Fibroblast of skin of left biceps (primary cell): ENCODE measurements around the gene KDM4E.
"Not testable (repeated sequence)": the region's sequence is repeated elsewhere in the genome, so short reads cannot be mapped to it uniquely, and the experiment has no call there.

Source experiments
- DNase-seq, 2 experiments: peaks; one replicate each; pipeline ENCODE4 v3.0.0-alpha.2; 2013; ENCODE audit warnings: low read depth in 2 of 2

KDM4E gene

DNA sequence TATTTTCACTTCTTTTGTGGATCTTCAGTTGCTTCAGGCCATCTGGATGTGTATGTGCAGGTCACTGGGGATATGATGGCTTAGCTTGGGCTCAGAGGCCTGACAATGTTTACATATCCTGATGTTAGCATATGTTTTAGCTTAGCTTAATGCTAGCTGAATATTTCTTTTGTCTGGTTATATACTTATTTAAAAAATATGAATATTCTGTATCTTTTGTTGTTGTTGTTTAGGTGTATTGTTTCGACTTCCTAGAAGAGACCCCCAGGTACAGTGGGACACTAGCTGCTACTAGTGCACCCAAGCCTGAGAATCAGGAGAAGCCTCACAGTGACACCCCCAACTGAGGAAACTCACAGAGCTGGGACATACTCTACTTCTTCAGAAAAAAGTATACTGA, at the start of gene KDM4E:
KDM4E (plus strand) TSS at position 301 of the 400 bp plus-strand sequence. CDS start 300 bp downstream, outside the sequence.
- DNase-seq = no peak

DNA sequence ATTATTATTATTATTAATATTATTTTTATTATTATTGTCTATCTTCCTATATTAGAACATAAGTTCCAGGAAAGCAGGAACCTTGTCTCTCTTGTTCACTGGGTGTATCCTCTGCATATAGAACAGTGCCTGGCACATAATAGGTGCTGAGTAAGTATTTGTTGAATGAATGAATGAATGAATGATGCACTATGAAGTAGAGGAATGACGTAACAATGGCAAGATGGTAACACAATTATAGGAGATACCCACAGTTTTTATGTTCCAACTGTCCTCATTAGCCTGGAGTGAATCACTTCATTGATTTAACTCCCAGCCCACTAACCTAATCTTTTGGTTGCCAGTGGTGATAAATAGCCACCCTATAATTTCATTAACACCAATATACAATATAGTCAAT, 49.5 kb upstream of the KDM4E start:
- DNase-seq = no peak

GRCh38 chr11:94987378-94987777, 37.7 kb upstream of the KDM4E start:
- DNase-seq = no peak

GRCh38 chr11:94988748-94989147, 36.3 kb upstream of the KDM4E start:
- no peak for DNase-seq

DNA sequence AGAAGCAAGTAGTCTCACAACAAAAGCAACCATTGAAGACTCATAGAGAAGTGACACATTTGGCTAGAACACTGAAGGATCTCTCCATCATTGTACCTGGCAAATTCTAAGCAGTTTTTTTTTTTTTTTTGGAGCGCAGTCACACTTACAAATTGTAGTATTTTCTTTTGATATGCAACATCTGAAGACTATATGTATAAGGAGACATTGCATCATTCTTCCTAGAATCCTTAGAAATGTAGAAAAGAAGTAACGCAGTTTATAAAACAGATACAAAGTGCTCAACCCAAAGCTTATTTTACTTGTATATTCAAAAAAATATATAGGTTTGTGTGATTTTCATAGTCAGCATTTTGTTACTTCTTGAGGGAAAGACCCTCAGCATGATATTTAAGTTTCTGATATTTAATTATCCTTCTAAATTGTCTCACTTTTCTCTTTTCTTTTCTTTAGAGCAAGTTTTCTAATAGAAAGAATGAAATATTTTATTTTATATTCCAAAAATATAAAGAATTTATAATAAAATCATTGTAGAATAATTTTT, 31.6 kb upstream of the KDM4E start:
- DNase-seq = no peak

DNA sequence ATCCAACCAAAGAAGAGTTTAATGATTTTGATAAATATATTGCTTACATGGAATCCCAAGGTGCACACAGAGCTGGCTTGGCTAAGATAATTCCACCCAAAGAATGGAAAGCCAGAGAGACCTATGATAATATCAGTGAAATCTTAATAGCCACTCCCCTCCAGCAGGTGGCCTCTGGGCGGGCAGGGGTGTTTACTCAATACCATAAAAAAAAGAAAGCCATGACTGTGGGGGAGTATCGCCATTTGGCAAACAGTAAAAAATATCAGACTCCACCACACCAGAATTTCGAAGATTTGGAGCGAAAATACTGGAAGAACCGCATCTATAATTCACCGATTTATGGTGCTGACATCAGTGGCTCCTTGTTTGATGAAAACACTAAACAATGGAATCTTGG, 27.6 kb upstream of the KDM4E start:
- DNase-seq = no peak

DNA sequence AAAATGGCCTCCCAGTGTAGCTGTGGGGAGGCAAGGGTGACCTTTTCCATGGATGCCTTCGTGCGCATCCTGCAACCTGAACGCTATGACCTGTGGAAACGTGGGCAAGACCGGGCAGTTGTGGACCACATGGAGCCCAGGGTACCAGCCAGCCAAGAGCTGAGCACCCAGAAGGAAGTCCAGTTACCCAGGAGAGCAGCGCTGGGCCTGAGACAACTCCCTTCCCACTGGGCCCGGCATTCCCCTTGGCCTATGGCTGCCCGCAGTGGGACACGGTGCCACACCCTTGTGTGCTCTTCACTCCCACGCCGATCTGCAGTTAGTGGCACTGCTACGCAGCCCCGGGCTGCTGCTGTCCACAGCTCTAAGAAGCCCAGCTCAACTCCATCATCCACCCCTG, 26.8 kb upstream of the KDM4E start:
- no peak for DNase-seq

GRCh38 chr11:95003716-95004115, 21.3 kb upstream of the KDM4E start:
- no peak for DNase-seq

DNA sequence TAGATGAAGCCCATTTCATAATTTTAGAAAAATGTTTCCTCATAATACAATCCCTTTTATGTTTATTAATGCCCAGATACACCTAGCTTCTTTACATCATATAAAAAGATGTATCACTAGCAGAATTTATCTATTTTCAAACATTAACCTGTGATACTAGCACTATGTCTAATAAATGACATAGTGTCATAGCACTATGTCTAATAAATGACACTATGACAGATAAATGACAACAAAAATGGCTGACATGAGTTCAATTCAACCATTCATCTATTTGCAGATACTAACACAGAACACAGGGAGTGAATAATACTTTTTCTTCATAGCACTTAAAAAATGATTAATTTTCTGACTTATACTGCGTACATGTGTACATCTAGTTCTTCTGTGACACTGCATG, 19.4 kb upstream of the KDM4E start:
- DNase-seq = no peak

DNA sequence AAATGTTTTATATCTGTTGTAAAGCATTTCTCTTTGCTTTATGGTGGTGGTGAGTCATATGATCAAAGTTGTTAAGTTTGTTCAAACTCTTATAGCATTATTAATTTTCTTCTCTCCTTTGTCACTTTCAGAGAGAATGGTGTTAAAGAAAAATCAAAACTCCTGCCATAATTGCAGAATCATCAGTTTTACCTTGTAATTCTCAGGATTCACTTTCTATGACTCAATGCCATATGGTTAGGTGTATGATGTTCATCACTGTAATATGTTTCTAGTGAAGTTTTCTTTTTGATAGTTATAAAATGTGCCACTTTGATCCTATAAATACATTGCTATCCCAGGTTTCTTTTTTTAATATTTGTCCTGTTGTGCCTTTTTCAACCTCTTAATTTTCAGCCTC, 13.7 kb upstream of the KDM4E start:
- DNase-seq = no peak

GRCh38 chr11:95014184-95014821, 10.8 kb upstream of the KDM4E start:
- DNase-seq = no peak

DNA sequence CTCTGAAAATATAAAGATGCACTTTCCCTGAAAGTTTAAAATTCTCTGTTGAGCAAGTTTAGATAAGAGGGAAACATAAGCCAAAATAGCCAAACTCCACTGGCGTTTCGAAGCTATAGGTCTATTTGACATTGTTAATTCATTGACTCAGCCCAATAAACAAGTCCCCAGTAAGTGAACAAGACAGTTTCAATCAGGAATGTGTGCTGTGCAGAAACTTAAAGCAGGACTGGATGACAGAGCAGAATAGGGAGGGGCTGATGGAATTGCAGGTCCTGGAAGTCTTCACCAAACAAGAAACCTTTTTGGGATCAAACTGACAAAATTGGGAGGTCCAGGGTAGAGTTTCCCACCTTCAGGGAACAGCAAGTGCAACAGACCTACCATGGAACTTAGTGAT, 8.9 kb upstream of the KDM4E start:
- no peak for DNase-seq

GRCh38 chr11:95021468-95021867, 3.6 kb upstream of the KDM4E start:
- not testable (repeated sequence) for DNase-seq

- DNase-seq = not testable (repeated sequence)
Measured at GRCh38 chr11:95025594-95025993, 536 bp downstream of the KDM4E start.

- DNase-seq = no peak
Measured at GRCh38 chr11:95028357-95028756, 3.3 kb downstream of the KDM4E start.

- DNase-seq = no peak
Measured at GRCh38 chr11:95033051-95033450, 8.0 kb downstream of the KDM4E start.

GRCh38 chr11:95035316-95035715, 10.3 kb downstream of the KDM4E start:
- no peak for DNase-seq

DNA sequence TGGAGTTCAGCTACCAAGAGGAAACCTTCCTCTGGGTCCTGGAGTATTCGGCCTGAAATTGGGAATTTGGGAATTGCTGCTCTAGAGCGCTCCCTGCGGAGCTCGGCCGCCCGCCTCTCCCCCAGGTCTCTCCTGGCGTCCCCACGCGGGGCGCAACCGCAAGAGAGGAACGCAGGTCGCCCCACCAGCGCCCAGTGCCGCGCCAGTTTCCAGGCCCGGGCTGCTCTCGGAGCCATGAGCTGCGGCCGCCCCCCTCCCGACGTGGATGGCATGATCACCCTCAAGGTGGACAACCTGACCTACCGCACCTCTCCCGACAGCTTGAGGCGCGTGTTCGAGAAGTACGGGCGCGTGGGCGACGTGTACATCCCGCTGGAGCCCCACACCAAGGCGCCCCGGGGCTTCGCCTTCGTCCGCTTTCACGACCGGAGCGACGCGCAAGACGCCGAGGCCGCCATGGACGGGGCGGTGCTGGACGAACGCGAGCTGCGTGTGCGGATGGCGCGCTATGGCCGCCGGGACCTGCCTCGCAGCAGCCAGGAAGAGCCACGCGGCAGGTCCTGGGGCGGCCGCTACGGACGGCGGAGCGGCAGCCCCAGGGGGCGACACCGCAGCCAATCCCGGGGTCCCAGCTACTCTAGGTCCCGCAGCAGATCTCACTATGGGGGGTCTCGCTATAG, 12.4 kb downstream of the KDM4E start:
- DNase-seq = not testable (repeated sequence)

DNA sequence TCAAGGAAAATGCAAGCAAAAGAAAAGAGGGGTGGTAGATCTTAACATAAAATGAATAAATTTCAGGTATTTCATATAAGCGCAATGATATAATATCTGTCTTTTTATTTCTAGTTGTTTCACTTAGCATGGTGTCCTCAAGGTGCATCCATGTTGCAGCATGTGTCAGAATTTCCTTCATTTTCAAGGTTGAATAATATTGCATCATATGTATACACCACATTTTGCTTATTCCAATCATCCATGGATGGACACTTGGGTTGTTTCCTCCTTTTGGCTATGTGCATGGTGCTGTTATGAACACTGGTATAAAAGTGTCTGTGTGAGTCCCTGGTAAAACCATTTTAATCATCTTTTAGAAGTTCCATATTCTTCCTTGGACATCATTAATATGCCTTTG, 17.2 kb downstream of the KDM4E start:
- DNase-seq = no peak

GRCh38 chr11:95042906-95043305, 17.8 kb downstream of the KDM4E start:
- no peak for DNase-seq

DNA sequence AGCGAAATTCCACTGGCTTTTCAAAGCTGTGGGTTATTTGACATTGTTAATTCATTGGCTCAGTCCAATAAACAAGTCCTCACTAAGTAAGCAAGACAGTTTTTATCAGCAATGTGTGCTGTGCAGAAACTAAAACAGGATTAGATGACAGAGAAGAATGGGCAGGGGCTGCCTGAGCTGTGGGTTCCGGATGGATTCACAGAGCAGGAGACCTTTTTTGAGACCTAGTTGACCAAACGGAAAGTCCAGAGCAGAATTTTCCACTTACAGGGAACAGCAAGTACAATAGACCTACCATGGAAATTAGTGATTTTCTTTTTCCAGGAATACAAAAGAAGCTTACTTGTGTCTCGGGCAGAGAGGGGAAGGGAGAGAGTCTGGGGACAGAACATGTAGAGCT, 19.0 kb downstream of the KDM4E start:
- no peak for DNase-seq

DNA sequence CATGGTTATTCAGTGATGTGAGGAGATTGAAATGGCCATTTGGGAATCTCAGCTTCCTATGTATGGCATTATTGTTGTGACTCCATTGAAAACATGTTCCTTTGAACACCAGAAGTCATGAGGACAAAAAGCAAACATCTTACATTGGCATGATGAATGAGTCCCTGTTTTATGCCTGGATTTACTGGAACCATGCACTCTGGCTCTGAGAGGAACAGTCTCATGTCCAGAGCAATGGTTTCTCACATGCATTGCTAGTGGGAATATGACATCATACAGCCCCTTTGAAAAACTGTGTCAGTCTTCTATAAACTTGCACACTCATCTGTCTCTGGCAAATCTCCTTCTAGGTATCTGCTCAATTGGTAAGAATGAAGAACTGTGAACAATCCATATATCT, 20.8 kb downstream of the KDM4E start:
- DNase-seq = no peak

GRCh38 chr11:95049122-95049521, 24.1 kb downstream of the KDM4E start, which contains the start of gene KDM4F:
TSS of gene KDM4F (plus strand) at chr11:95049422.
- not testable (repeated sequence) for DNase-seq
